GM20000 (cell line): ENCODE results near the gene IQCN.

Source experiments
- DNase-seq: peaks from one replicate; pipeline ENCODE4 v3.0.0; 2012; ENCODE audit warnings: low spot score
- CTCF ChIP-seq: IDR thresholded peaks from 2 replicates; pipeline ENCODE4 v1.5.1; 2012; ENCODE audit warnings: mild to moderate bottlenecking, control low read depth; ENCODE audit errors: extremely low read depth, missing control alignments

The IQCN gene, protein sequence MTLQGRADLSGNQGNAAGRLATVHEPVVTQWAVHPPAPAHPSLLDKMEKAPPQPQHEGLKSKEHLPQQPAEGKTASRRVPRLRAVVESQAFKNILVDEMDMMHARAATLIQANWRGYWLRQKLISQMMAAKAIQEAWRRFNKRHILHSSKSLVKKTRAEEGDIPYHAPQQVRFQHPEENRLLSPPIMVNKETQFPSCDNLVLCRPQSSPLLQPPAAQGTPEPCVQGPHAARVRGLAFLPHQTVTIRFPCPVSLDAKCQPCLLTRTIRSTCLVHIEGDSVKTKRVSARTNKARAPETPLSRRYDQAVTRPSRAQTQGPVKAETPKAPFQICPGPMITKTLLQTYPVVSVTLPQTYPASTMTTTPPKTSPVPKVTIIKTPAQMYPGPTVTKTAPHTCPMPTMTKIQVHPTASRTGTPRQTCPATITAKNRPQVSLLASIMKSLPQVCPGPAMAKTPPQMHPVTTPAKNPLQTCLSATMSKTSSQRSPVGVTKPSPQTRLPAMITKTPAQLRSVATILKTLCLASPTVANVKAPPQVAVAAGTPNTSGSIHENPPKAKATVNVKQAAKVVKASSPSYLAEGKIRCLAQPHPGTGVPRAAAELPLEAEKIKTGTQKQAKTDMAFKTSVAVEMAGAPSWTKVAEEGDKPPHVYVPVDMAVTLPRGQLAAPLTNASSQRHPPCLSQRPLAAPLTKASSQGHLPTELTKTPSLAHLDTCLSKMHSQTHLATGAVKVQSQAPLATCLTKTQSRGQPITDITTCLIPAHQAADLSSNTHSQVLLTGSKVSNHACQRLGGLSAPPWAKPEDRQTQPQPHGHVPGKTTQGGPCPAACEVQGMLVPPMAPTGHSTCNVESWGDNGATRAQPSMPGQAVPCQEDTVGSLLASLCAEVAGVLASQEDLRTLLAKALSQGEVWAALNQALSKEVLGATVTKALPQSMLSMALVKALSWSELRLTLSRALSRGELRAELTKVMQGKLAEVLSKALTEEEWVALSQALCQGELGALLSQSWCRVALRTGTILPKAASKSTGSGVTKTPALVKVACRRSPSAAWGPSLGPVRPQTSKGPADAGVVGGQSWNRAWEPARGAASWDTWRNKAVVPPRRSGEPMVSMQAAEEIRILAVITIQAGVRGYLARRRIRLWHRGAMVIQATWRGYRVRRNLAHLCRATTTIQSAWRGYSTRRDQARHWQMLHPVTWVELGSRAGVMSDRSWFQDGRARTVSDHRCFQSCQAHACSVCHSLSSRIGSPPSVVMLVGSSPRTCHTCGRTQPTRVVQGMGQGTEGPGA (N-terminal part only)

GRCh38 chr19:18274219-18274780, at the start of gene IQCN:
IQCN (minus strand) TSS chr19:18274452; CDS start chr19:18269478, 4,974 bp downstream.
- no peak for DNase-seq

DNA sequence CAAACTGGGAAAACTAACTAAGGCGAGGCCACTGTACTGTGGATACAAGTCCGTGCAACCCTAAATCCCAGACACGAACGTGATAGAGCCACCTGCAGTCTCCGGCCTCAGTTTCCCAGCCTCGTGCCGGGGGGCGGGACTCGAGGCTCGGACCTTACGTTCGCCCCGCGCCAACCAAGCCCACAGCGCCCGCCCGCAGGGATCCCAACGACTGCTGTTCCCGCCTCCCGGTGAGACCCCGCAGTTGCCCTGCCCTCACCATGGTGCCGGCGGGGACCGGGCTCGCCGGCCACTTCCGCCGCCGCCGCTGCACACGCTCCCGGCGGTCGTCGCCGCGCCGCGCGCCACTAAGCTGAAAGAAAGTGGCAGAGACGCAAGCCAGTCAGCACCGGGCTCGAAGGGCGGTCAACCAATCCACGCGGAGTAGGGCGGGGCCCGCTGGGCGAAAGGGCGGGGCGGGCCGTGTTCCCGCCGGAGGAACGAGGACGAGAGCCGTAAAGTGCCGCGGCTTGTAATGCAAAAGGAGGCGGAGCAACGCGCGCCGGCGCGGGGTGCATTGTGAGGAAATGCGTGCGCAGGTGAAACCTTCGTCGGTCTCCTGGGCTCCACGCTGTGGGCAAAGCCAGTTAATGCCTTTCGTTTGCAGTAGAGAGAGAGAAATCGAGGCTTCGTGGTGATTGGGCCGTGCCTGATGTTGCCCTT, 48.7 kb upstream of the IQCN start, which contains the start of gene LSM4:
TSS of gene LSM4 (minus strand) at position 318 of the 702 bp plus-strand sequence. CDS start at position 262, 56 bp downstream.
- TF ChIP-seq CTCF: peak; percentile 34
- peak; percentile 98 for DNase-seq

More at GRCh38 chr19:18274219-18274780, at the start of gene IQCN:
- no peak for TF ChIP-seq CTCF

- peak; percentile 21 for TF ChIP-seq CTCF
- peak; percentile 68 for DNase-seq
Observed at GRCh38 chr19:18322318-18322758, 48.1 kb upstream of the IQCN start.

- no peak for DNase-seq
- TF ChIP-seq CTCF: no peak
Observed at GRCh38 chr19:18321734-18322102, 47.5 kb upstream of the IQCN start.

GRCh38 chr19:18320865-18321733, 46.8 kb upstream of the IQCN start:
- no peak for DNase-seq
- TF ChIP-seq CTCF: no peak
